ENCODE results near the gene HIPK2.
"Not testable (repeated sequence)": the region's sequence is repeated elsewhere in the genome, so short reads cannot be mapped to it uniquely, and the experiment has no call there.

The HIPK2 gene

DNA sequence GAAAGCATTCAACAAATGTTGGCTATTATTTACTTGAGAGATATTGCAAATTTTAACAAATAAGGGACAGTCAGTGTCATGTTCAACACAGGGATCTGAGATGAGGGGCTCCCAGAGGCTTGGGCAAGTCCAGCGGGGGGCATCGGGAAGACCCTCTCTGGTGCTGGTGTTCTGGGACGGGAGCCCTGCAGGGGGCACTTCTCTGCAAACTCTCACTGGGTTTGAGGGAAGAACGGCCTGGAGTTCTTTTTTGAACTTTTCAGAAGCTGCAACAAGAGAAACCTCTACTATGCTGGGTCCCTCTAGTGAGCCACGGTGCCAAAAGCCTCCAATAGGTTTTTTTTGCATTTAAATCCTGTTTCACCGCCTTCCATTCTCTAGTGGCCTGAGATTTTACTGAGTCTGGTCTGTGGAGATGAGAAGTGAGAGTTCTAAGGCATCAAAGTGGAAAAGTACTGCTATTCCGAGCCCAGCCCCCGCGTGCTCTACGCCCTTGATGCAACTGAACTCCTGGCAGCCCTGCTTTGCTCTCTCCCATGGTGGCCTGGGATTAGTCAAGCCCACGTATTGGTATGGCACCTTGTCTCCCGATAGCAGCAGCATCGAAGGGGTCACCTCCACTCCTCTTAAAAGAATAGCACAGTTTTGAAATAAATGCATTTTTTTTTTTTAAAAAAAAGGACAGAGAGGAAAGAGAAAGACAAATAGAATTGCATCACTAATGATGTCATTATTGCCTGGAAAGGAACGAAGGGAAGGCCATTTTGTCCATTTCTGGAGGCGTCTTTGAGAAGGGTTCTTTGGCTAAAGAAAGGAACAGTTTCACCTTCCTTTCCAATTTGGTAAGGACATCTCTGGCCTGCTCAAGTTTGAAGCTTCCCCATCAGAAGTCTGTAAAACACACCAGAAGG is 210.8 kb downstream of the HIPK2 start:
- no peak for DNase-seq (ENCODE audit: low read depth in 2 of 2)

GRCh38 chr7:139566075-139566474 is 211.7 kb downstream of the HIPK2 start:
- no peak for DNase-seq (ENCODE audit: low read depth in 2 of 2)

- DNase-seq (ENCODE audit: low read depth in 2 of 2), result no peak
Observed at GRCh38 chr7:139563856-139564255, 213.9 kb downstream of the HIPK2 start.

DNA sequence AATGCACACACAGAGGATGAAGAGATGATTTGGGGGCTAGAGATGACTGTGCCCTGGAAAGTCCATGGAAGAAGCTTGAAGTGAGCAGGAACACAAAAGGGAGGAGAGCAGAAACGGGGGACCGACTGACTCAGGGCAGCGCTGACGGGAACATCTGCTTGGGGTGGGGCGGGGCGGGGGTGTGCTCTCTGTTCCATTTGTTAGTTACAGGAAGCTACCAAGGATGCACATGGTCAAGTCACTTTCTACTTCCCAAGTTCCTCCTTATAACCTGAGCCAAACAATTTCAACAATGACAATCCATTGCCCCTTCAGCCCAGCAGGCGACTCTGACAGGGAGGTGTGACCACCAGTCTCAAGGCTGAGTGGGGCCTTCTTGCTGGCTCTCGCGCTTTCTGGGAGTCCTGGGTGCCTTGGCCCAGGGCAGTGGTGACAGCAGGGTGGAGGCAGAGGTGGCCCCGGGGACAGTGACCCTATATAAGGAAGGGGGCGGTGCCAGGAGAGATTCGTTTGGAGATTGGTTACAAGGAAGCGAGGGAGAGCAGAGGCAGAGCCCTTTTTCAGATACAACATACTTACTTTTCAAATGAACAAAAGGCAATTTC is 214.7 kb downstream of the HIPK2 start:
- no peak for DNase-seq (ENCODE audit: low read depth in 2 of 2)

- DNase-seq (ENCODE audit: low read depth in 2 of 2), result no peak
Observed at GRCh38 chr7:139562491-139562890, 215.3 kb downstream of the HIPK2 start.

DNA sequence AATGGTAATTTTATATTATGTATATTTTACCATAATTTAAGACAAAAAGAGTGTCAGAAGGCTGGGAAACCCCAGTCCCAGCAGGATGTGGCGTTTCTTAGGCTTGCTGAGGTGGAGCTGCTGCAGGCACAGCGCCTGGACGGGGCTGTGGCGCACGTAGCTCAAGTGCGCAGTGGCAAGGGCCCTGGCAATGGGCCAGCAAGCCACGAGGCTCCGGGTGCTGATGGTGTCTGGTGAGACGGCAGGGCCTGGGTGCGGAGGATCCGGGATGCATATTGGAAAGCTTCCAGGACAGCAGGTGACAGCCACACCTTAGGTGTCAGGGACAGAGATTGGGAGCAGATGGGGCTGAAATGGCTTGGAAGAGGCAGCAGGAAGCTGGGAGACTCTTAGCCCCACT is 217.1 kb downstream of the HIPK2 start:
- no peak for DNase-seq (ENCODE audit: low read depth in 2 of 2)

GRCh38 chr7:139560199-139560598 is 217.6 kb downstream of the HIPK2 start:
- no peak for DNase-seq (ENCODE audit: low read depth in 2 of 2)

DNA sequence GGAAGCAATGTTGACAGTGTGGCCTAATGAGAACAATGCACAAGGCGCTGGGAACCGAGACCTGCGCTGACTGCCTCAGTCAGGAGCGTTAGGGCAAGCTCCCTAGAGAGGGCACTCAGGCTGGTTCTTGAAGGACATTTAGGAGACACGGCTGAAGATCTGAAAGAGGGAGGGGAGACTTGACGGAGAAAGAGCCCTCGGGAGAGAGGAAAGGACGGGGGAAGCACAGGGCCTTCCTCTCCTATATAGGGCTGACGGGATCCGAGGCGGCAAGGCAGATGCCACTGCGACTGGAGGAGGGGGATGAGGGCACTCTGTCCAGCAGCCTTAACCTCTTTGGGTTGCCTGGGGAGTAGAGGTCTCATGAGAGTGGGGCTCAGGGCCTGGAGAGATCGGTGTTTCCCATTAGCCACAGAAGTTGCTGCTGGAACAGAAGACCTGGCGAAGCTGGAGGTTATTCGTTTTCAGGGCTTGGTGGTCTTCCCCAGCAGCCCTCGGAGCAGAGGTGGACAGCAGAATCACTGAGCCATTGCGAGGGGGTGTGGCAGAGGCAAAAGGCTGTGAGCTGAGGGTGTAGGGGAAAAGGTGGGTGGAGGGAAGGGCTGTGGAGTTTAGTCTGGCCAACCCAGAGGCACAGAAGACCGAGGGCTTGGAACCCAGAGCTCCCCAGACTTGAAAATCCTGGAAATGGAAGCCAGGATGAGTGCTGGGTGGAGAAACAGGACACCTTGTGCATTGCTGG is 218.3 kb downstream of the HIPK2 start:
- no peak for DNase-seq (ENCODE audit: low read depth in 2 of 2)

DNA sequence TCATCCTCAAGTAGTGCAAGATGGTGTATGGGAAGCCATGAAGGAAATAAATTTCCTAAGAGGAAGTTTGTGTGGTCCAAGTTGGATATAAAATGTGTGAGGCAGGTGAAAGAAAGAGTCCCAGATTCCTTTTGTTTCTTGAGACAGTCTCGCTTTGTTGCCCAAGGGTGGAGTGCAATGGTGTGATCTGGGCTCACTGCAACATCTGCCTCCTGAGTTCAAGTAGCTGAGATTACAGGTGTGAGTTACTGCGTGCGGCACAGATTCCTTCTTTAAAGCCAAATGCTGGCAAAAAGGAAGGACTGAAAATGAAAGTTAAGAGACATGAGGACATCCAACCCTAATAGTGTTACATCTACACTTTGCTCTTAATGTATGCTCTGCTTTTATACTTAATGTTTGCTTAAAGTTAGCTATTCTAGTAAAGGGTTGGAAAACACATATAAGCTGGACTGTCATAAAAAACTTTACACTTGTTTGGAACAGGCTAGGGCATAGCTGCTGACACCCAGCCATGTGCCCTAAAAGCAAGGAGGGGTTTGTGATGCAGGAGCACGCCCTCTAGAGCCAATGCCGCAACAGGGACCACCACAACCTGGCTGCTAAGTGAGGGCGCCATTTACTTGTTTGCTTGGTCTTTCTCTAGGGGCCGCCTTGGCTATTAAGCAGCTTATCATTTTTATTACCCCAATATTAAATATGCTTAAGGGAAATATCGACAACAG is 219.8 kb downstream of the HIPK2 start:
- DNase-seq (ENCODE audit: low read depth in 2 of 2), result no peak

DNA sequence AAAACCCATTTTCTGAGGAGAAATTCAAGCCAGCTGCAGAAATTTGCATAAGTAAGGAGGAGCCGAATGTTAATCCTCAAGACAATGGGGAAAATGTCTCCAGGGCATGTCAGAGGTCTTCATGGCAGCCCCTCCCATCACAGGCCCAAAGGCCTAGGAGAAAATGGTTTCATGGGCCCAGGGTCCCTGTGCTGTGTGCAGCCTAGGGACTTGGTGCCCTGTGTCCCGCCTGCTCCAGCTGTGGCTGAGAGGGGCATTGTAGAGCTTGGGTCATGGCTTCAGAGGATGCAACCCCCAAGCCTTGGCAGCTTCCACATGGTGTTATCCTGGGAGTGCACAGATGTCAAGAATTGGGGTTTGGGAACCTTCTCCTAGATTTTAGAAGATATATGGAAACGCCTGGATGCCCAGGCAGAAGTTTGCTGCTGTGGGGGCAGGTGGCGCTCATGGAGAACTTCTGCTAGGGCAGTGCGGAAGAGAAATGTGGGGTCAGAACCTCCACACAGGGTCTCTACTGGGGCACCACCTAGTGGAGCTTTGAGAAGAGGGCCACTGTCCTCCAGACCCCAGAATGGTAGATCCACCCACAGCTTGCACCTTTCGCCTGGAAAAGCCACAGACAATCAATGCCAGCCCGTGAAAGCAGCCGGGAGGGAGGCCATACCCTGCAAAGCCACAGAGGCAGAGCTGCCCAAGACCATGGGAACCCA is 223.7 kb downstream of the HIPK2 start:
- not testable (repeated sequence) for DNase-seq (ENCODE audit: low read depth in 2 of 2)

DNA sequence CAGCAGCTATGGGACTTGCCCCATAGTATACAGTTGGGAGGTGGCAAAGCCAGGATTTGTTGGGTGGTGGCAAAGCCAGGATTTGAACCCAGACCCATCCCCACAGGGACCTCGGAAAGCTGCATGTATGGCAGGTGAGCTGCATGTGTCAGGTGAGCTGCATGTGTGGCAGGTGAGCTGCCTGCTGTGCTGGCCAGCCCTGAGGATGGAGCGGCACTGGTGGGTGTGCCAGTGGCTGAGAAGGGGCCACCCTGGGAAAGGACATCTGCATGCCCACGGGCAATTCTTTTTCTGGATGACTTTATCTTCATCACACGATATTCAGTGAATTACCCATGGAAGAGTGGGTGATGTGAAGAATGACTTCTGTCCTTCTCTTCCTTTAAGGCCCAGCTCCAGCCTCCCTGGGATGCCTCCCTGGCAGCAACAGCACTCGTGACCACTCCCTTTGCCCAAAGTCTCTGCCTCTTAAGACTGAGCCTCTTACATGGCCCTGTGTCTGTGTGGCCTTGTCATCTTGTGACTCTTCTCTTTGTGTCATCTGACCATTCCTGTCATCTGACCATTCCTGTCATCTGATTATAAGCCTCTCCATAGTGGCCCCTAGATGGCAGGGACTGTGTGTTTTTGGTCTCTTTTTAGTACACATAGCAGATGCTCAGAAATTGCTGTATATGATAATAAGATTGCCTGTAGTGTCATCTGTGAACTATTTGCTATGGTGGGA is 229.3 kb downstream of the HIPK2 start:
- no peak for DNase-seq (ENCODE audit: low read depth in 2 of 2)

DNA sequence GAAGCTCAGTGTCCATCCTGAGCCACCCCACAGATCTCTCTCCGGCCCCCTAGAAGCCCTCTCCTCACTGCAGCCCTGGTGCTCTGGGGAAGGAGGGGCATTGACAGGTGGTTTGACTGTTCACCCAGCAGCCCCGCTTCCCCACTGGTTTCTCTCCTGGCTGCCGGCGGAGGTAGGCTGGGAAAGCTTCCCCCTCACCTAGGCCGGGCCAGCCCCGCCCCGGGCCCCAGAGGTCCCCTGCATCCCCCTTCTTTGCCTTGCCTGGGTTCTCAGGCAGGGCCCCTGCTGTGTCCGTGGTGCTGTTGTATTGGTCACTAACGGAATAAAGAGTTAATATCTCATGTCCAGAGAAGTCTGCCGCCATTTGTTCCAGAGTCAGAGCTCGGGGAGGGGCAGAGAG is 233.2 kb downstream of the HIPK2 start:
- no peak for DNase-seq (ENCODE audit: low read depth in 2 of 2)

GRCh38 chr7:139543801-139544603 is 233.8 kb downstream of the HIPK2 start:
- no peak for DNase-seq (ENCODE audit: low read depth in 2 of 2)

GRCh38 chr7:139542308-139543151 is 235.3 kb downstream of the HIPK2 start:
- DNase-seq (ENCODE audit: low read depth in 2 of 2), result no peak

DNA sequence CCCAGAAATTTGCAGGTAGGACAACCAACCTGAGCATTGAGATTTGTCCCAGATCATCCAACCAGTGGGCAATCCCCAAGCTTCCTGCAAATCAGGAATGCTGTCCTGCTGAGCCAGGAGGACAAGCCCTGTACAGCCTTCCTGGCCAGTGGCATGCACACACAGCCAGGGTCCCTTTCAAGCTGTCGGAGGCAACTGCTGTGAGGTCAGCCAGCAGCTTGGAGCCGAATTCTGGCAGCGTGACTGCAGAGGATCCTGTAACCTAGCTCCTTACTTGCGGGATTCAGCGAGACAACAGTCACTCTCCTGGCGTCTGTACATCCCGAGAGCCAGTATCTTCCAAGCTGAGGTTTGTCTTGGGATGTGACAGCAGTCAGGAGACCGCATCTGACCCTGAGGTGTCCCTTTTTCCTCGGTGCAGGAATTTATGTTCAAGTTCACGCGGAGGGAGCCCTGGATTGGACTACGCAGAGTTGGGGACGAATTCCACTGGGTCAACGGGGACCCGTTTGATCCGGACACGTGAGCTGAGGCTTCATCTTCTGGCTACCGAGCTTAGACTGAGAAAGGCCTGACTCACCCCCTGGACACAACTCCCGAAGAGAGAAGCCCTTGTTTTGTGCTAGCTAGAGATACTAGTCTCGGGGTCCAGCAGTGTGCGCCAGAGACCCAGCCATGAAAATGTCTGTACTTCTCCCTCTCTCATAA is 236.0 kb downstream of the HIPK2 start:
- DNase-seq (ENCODE audit: low read depth in 2 of 2), result no peak

DNA sequence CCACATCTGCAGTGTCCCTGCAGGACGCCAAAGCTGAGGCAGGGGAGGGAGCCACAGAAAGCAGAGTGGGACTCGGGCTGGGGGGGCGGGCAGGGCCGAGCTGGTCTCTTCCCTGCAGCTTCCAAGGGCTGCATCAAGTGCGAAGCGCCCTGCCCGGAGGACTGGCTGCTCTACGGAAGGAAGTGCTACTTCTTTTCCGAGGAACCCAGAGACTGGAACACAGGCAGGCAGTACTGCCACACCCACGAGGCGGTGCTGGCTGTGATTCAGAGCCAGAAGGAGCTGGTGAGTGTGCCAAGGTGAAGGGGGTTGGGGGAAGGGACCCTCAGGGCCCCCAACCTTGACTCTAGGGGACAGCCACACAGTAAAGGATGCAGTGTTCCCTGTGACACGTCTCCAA is 237.6 kb downstream of the HIPK2 start:
- no peak for DNase-seq (ENCODE audit: low read depth in 2 of 2)

DNA sequence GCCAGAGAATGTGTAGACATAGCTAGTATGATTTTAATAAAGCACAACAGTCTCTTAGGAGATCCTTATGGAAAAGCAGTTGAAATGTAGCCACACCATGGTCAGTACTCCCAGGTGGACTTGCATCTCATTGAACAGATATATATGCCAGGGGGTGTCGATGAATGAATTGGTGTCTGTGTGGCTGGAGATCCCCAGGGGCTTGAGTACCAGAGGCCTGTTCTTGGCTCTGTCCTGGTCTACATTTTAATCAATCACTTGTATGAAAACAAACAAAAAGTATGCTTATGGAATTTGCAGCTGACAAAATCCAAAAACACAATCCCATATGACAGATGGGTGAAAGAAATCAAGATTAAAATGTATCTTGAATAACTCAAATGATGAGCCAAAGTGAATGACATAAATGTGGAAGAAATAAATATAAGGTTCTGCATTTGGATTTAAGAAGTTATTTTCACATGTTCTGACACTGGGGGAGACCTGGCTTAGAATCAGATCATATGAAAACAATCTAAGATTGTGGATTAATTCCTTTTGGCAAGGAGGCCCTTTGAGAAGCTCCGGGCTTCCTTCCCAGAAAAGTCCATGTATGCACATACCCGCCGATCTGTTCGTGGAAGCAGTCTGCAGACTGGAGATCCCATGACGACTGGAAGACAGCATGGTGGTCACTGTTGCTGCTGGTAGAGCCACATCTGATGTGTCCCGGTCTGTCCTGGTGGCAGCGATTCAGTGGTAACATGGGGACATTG is 238.7 kb downstream of the HIPK2 start:
- DNase-seq (ENCODE audit: low read depth in 2 of 2), result no peak
